GM12873 (cell line): ENCODE data around the gene NRXN3.

ENCODE experiments used
- CTCF ChIP-seq: IDR thresholded peaks from 2 replicates; pipeline ENCODE4 v1.5.1; 2012; ENCODE audit warnings: low read depth, mild to moderate bottlenecking, moderate library complexity, low read length, control low read depth; ENCODE audit not compliant: insufficient read depth; ENCODE audit errors: missing control alignments

NRXN3 gene

DNA sequence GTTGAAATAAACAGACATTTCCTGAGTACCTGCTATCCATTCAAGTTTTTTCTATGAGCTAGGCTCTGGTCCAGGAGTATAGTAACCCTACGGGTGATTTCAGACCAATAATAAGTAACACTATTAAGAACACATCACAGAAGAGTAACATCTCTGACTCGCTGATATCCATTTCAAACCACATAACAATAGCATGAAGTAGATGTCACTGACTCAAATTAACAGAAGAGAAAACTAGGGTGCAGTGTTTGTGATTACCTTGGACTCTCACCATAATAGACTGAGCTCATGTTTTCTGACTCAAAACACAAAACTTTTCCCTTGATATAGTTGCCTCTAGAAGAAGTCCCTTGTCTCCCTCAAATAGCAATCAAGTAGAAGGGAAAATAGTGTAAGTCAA is 1618.2 kb downstream of the NRXN3 start:
- TF ChIP-seq CTCF: no peak

- TF ChIP-seq CTCF: no peak
Observed at GRCh38 chr14:79791055-79791732, 1621.0 kb downstream of the NRXN3 start.

- no peak for TF ChIP-seq CTCF
Observed at GRCh38 chr14:79802093-79802492, 1631.9 kb downstream of the NRXN3 start.

- TF ChIP-seq CTCF: no peak
Observed at GRCh38 chr14:79805636-79806035, 1635.5 kb downstream of the NRXN3 start.

DNA sequence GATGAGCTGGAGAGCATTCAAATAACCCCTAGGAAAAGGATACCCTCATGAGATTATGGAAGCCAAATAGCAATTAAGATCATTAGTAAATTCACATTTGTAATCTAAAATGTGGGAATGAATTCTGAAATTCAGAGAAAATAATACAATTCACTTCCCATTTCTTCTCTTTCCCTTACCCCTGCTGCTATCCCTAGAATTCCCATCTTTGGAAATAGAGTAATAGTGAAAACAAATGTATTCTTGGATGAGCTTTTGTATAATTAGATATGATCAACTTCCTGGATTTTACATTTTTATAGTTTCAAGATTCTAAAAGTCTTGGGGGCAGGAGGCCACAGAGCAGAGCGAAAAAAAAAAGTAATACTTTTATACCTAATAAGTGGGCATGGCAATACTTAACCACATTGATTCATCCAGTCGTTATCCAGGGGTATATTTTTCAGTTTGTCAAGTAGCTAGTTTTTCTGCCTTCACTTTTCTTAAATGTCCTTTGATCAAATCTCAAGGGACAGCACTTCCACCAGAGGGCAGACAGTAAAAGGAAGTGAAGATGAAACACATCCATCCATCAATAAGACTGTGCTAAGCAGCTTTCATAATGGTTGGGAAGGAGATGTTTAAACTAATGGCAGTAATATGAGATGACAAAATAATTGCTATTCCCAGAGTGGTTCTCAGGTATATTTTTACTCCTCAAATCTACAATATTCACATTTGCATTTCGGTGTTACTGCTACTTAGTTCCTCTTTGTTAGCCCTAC is 1639.9 kb downstream of the NRXN3 start:
- TF ChIP-seq CTCF: peak; percentile 14

DNA sequence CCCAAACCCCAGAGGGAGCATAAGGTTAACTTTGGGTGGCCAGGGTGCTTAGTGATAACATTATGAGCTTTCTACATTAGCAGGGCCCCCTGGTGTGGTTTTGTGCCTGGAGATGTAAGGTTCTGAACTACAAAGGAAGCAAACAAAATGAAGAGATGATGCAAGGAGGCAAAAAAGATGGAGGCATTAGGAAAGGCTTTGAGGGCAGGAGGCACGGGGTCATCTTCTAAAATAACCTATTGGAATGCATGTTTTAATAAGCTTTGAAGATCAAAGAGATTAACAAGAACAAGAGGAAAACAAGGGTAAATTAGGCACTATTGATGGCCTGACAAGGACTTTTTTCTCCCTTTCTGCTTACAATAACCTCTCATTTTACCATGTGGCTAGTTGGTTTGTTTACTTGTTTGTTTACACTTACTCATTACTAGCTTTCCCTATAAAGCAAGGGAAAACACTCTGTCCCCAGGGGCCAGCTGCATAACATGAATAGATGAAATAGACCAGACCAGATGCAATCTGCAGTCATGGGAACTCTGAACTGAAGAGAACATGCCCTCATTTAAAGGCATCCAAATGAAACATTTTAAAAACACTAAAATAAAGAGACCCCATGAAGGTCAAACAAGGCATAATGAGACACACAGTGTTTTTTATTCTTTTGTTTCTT is 1650.8 kb downstream of the NRXN3 start:
- TF ChIP-seq CTCF: no peak

DNA sequence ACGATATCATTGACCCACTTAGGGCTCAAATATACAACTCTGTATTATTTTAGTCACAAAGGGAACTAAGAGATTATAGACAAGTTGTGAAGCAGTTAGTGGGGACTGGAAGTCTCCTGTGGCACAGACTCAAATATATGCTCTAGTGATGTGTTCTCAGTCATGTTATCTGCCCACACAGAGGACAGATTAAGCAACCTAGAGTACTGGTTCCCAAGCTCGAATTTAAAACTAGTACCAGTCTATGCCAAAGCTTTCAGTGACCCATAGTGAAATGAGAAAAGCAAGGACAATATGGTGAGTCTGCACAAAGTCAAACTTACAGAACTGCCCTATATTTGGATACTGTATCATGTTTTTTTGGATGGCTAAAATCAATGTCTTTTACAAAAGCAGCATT is 1651.9 kb downstream of the NRXN3 start:
- no peak for TF ChIP-seq CTCF
